GM23248 (cell line): ENCODE data around the gene MRPS26.
"Not testable (repeated sequence)": the region's sequence is repeated elsewhere in the genome, so short reads cannot be mapped to it uniquely, and the experiment has no call there.

ENCODE experiments used
- EZH2 ChIP-seq: fragments of 200-600 bp; sonication (generic); IDR thresholded peaks from 2 replicates; pipeline ENCODE4 v1.6.1; 2018; ENCODE audit warnings: antibody characterized with exemption, mild to moderate bottlenecking; ENCODE audit not compliant: insufficient read depth, poor library complexity, severe bottlenecking
- EZH2phosphoT487 ChIP-seq: fragments of 200-600 bp; sonication (generic); IDR thresholded peaks from 2 replicates; pipeline ENCODE4 v1.6.1; 2018; ENCODE audit warnings: antibody characterized with exemption, moderate library complexity, mild to moderate bottlenecking, low read depth; ENCODE audit not compliant: insufficient read depth

DNA sequence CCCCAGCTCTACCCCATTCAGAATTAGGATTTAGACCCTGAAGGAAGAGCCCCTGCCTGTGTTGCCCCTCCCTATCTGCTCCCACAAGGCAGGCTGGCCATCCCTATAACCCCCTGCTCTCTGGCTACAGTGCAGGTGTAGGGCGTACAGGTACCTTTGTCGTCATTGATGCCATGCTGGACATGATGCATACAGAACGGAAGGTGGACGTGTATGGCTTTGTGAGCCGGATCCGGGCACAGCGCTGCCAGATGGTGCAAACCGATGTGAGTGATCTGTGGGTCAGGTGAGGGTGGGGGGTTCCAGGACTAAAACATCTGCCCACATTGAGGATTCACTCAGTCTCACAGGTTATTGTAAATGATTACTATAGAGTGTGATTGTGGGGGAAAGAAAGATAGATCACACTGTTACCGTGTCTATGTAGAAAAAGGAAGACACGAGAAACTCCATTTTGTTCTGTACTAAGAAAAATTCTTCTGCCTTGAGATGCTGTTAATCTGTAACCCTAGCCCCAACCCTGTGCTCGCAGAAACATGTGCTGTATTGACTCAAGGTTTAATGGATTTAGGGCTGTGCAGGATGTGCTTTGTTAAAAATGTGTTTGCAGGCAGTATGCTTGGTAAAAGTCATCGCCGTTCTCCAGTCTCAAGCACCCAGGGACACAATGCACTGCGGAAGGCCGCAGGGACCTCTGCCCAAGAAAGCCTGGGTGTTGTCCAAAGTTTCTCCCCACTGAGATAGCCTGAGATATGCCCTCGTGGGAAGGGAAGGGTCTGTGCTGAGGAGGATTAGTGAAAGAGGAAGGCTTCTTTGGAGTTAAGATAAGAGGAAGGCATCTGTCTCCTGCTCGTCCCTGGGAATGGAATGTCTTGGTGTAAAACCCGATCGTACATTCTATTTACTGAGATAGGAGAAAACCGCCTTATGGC, 23.0 kb upstream of the MRPS26 start:
- not testable (repeated sequence) for TF ChIP-seq EZH2phosphoT487, EZH2
